Epithelial cell of esophagus (primary cell): ENCODE results near the gene LCE1D.

Experiments used
- DNase-seq: peaks from one replicate; pipeline ENCODE4 v3.0.0; 2010; ENCODE audit warnings: low read depth
- H3K4me3 ChIP-seq: 2 replicates; pipeline ENCODE4 v1.5.1; 2011; ENCODE audit warnings: mild to moderate bottlenecking, low read length, control low read depth
- CTCF ChIP-seq: IDR thresholded peaks from 2 replicates; pipeline ENCODE4 v1.5.1; 2011; ENCODE audit warnings: low read depth, mild to moderate bottlenecking, low read length, control low read depth, inconsistent platforms; ENCODE audit not compliant: insufficient read depth; ENCODE audit errors: missing control alignments

The LCE1D gene

GRCh38 chr1:152842556-152842955, 46.0 kb downstream of the LCE1D start, which contains the start of gene LCE6A:
Gene LCE6A, plus strand, starts transcription at chr1:152842856. Its CDS starts 665 bp downstream, at chr1:152843521.
- no peak within 1 kb of the TSS for H3K4me3 ChIP-seq
- no peak for TF ChIP-seq CTCF
- peak; percentile 60 for DNase-seq
